Bronchus fibroblast of lung (primary cell): ENCODE measurements around the gene PLA2G1B. TPM values are rescaled to one million over a fixed set of nuclear protein-coding genes. Genes with fewer than 3 reads are reported as not detected.

Experiments used
- total RNA-seq: library from RNA; depleted of rRNA; stranded (reverse); fragments of >200 nt; gene quantifications from 2 replicates; pipeline ENCODE4 v1.2.3, GENCODE V29; 2015

PLA2G1B gene
- not detected in 2 replicates for total RNA-seq

DNA sequence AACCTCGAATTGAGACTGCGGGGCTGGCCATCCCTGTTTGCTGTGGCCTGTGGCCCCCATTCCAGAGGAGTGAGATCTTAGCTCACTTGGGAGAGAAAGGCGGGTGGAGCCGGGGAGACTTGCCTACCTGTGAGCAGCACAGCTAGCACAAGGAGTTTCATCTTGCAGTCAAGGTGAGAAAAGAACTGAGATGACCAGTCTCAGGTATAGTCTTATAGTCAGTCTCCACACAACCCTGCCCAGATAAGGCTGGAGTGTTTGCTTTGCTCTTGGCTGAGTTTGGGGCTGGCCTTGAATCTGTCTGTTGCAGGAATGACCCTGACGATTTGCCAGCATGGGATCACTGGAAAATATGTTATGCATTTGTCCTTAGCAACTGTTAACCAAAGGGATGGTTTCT lies at the start of gene PLA2G1B:
Gene PLA2G1B (minus strand): TSS at position 187 of the 400 bp plus-strand sequence. CDS start 26 bp downstream, at position 161.

DNA sequence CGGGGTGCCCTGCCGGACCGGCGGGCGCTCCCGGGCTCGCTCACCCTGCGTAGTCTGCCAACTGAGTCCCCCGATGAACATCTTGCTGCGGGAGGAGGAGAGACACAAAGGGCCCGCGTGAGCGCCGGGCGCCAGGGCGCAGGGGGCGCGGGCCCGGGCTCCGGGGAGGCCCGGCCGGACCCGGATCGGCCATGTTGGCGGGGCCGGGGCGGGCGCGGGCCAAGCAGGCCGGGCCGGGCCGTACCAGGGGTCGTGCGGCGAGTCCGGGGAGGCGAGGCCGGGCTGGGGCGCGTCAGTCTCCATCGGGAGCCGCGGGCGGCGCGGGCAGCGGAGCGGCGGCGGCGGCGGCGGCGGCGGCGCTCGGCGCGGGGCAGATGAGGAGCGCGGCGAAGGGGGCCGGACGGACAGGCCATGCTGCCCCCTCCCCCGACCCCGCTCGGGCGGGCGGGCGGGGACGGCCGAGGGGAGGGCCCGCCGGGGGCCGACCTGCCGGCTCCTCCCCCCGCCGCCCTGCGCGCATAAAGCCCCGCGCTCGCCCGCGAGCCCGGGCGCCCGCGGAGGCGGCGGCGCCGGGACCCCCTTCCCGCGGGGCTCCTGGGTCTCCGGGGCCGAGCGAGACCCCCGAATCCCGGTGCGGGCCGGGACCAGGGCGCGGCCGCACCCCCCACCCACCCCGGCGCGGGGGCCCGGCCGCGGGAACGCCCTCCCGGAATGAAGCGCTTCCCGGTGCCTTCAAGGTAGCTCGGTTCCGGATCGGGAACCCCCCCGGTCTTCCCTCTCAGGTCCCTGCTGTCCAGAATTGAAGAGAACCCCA lies 41.4 kb upstream of the PLA2G1B start, which contains the start of gene MSI1:
Gene MSI1 (minus strand): TSS at position 376 of the 814 bp plus-strand sequence. CDS start 73 bp downstream, at position 303.

DNA sequence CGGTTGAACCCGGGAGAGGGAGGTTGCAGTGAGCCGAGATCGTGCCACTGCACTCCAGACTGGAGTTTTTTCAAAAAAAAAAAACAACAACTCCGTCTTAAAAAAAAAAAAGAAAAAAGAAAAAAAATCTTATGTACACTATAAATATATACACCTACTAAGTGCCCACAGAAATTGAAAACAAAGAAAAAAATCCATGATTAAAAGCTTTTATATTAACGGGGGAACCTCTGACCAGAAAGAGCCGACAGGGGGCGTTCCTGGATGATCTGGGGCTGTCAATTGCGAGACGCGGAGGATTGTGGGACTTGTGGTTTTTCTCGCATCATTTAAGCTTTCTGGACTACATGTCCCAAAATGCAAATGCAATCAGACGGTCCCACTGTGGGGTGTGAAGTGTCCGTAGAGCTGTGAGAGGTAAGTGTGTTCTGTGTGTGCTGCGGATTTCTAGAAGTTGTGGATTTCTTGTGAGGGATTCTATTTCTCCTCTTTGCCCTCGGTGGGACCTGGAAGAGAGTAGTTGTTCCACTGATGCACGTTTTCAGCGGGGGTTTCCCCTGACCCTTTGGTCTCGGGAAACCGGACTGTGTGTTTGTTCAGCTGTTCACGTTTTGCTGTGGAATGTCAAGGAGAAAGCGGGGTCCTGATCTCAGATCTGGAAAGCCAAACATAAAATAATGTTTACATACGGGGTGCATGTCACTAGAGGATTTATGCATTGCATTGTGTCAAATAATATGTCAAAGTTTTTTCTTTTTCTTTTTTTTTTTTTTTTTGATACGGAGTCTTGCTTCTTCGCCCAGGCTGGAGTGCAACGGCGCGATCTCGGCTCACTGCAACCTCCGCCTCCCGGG lies 25.4 kb downstream of the PLA2G1B start, which contains the start of gene SIRT4:
Gene SIRT4 (plus strand): TSS at position 360 of the 854 bp plus-strand sequence. CDS start 1,241 bp downstream, outside the sequence.

DNA sequence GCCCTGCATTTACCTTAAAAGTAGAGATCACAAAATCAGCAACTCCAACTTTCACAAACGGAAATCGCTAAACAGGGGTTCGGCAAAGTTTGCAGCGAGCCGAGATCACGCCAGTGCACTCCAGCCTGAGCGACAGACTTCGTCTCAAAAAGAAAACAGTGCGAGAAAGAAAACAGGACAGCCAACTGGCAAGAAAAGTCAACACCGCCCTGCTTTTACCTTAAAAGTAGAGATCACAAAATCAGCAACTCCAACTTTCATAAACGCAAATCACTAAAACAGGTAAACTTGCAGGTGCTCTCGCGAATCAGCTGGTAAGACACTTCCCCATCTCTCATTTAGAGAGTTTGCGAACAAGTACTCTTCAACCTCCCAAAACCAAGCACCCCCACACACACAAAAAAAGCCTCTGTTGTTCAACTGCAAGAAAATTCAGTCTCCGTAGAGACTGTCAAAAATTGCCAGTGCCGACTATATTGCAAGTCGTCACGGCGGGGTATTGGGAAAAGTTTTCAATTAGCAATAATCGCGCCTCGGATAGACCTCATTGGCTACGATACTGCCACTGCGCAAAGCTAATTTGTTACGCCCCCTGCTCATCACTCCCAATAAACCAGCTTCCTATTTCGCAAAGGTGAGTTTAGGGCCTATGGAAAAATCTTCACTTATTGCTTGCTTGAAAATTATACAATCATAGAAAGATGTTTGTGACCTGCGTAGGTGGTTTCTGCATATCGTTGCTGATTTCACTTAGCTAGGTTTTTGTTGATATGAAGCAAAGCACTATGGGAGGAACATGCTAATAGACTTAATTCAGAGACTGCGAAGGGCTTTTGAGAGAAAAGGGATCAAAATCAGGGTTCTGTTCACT lies 34.7 kb downstream of the PLA2G1B start, which contains the start of gene RNU4-1:
Gene RNU4-1 (minus strand): TSS at position 577 of the 871 bp plus-strand sequence.

Other genes starting within 250 kb of the PLA2G1B start
- gene RAB35, start 211.0 kb downstream of the PLA2G1B start, total RNA-seq: 33.6 and 35.2 TPM in 2 replicates
- gene GCN1, start 133.1 kb downstream of the PLA2G1B start, total RNA-seq: 65.0 and 68.4 TPM in 2 replicates
- gene RPLP0, start 126.7 kb downstream of the PLA2G1B start, total RNA-seq: 6,662 and 7,212 TPM in 2 replicates
- gene PXN, start 62.0 kb downstream of the PLA2G1B start, total RNA-seq: 72.0 and 74.5 TPM in 2 replicates
- under 0.01 TPM in 2 replicates for gene RNU4-2, start 35.9 kb downstream of the PLA2G1B start, total RNA-seq
- under 0.01 TPM in 2 replicates for gene RNU4-1, start 34.5 kb downstream of the PLA2G1B start, total RNA-seq
- gene SIRT4, start 25.5 kb downstream of the PLA2G1B start, total RNA-seq: 0.59 and 1.5 TPM in 2 replicates
- gene MSI1, start 41.4 kb upstream of the PLA2G1B start, total RNA-seq: 0.17 and 0.30 TPM in 2 replicates
- 821 and 928 TPM in 2 replicates for gene COX6A1, start 110.3 kb upstream of the PLA2G1B start, total RNA-seq
- 27.8 and 34.6 TPM in 2 replicates for gene TRIAP1, start 118.6 kb upstream of the PLA2G1B start, total RNA-seq
- gene GATC, start 118.7 kb upstream of the PLA2G1B start, total RNA-seq: 16.1 and 18.3 TPM in 2 replicates
- gene SRSF9, start 142.0 kb upstream of the PLA2G1B start, total RNA-seq: 97.1 and 100 TPM in 2 replicates
- 357 and 400 TPM in 2 replicates for gene DYNLL1, start 168.3 kb upstream of the PLA2G1B start, total RNA-seq
- gene COQ5, start 201.4 kb upstream of the PLA2G1B start, total RNA-seq: 27.1 and 27.6 TPM in 2 replicates
- 74.3 and 86.5 TPM in 2 replicates for gene RNF10, start 206.6 kb upstream of the PLA2G1B start, total RNA-seq